LNCaP clone FGC (cell line): ENCODE measurements around the gene MARCO.

Source experiments
- DNase-seq: peaks from one replicate; pipeline ENCODE4 v3.0.0-alpha.2; 2011; ENCODE audit warnings: low read depth
- H3K4me3 ChIP-seq: 2 replicates; pipeline ENCODE4 v1.5.1; 2011; ENCODE audit warnings: mild to moderate bottlenecking, low read depth, low read length, control low read depth
- CTCF ChIP-seq: IDR thresholded peaks from 2 replicates; pipeline ENCODE4 v1.5.1; 2012; ENCODE audit warnings: mild to moderate bottlenecking; ENCODE audit not compliant: control insufficient read depth, insufficient read depth; ENCODE audit errors: extremely low read depth

The MARCO gene

GRCh38 chr2:118967124-118967880 lies 25.3 kb downstream of the MARCO start:
- TF ChIP-seq CTCF, result no peak
- no peak overlapping the region for H3K4me3 ChIP-seq
- no peak for DNase-seq

- no peak overlapping the region for H3K4me3 ChIP-seq
- DNase-seq, result no peak
- TF ChIP-seq CTCF, result no peak
Observed at GRCh38 chr2:118968042-118968441, 26.0 kb downstream of the MARCO start.

- no peak for DNase-seq
- TF ChIP-seq CTCF, result no peak
- no peak overlapping the region for H3K4me3 ChIP-seq
Observed at GRCh38 chr2:118968961-118969733, 27.2 kb downstream of the MARCO start.

GRCh38 chr2:118969734-118970395 lies 27.9 kb downstream of the MARCO start:
- no peak overlapping the region for H3K4me3 ChIP-seq
- TF ChIP-seq CTCF, result no peak
- DNase-seq, result no peak

- no peak for DNase-seq
- TF ChIP-seq CTCF, result no peak
- H3K4me3 ChIP-seq, result no peak overlapping the region
Observed at GRCh38 chr2:118970396-118971135, 28.6 kb downstream of the MARCO start.

GRCh38 chr2:118971245-118972122 lies 29.5 kb downstream of the MARCO start:
- no peak overlapping the region for H3K4me3 ChIP-seq
- DNase-seq, result no peak
- TF ChIP-seq CTCF, result no peak
